GM12874 (cell line): ENCODE data around the gene OAS2.

Experiments
- TF ChIP-seq, protein P1 (sequence below): IDR thresholded peaks from 2 replicates; pipeline ENCODE4 v1.5.1; 2011; ENCODE audit warnings: low read depth, mild to moderate bottlenecking, control low read depth, low read length, moderate library complexity; ENCODE audit not compliant: insufficient read depth

Gene OAS2

DNA sequence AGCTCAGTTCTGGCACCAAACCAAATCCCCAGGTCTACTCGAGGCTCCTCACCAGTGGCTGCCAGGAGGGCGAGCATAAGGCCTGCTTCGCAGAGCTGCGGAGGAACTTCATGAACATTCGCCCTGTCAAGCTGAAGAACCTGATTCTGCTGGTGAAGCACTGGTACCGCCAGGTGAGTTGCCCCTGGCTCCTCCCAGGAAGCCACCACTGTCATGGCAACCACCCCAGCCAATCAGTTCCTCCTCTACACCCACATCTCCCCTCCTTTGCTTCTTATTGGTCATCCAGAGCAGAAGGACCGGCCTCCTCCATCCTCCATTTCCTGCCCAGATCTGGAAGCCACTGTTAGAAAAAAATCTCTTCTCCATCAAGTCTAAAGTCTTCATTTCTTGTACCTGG, 17.2 kb upstream of the OAS2 start:
- TF ChIP-seq, protein P1, sequence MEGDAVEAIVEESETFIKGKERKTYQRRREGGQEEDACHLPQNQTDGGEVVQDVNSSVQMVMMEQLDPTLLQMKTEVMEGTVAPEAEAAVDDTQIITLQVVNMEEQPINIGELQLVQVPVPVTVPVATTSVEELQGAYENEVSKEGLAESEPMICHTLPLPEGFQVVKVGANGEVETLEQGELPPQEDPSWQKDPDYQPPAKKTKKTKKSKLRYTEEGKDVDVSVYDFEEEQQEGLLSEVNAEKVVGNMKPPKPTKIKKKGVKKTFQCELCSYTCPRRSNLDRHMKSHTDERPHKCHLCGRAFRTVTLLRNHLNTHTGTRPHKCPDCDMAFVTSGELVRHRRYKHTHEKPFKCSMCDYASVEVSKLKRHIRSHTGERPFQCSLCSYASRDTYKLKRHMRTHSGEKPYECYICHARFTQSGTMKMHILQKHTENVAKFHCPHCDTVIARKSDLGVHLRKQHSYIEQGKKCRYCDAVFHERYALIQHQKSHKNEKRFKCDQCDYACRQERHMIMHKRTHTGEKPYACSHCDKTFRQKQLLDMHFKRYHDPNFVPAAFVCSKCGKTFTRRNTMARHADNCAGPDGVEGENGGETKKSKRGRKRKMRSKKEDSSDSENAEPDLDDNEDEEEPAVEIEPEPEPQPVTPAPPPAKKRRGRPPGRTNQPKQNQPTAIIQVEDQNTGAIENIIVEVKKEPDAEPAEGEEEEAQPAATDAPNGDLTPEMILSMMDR = no peak

DNA sequence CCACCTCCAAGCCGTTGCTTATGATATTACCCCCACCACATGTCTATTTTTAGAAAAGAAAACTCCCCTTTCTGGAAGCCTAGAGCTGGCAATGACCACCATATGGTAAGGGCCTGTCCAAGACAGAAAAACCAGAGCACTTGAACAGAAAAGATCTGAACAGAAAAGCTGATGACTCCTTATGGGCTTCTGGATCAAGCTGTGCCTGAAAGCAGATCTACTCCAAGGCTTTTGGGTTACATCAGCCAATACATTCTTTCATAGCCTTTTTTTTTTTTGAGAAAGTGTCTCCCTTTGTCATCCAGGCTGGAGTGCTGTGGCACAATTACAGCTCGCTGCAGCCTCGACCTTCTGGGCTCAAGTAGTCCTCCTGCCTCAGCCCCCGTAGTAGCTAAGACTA, 16.8 kb upstream of the OAS2 start:
- TF ChIP-seq, protein P1 = no peak

DNA sequence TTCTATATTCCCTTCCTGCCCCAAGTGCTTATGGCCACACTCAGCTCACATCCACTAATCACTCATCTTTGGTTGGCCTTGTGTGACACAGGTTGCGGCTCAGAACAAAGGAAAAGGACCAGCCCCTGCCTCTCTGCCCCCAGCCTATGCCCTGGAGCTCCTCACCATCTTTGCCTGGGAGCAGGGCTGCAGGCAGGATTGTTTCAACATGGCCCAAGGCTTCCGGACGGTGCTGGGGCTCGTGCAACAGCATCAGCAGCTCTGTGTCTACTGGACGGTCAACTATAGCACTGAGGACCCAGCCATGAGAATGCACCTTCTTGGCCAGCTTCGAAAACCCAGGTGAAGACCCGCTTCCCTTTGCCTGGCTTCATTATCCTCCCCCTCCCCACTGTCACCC, 15.8 kb upstream of the OAS2 start:
- TF ChIP-seq, protein P1 = no peak

DNA sequence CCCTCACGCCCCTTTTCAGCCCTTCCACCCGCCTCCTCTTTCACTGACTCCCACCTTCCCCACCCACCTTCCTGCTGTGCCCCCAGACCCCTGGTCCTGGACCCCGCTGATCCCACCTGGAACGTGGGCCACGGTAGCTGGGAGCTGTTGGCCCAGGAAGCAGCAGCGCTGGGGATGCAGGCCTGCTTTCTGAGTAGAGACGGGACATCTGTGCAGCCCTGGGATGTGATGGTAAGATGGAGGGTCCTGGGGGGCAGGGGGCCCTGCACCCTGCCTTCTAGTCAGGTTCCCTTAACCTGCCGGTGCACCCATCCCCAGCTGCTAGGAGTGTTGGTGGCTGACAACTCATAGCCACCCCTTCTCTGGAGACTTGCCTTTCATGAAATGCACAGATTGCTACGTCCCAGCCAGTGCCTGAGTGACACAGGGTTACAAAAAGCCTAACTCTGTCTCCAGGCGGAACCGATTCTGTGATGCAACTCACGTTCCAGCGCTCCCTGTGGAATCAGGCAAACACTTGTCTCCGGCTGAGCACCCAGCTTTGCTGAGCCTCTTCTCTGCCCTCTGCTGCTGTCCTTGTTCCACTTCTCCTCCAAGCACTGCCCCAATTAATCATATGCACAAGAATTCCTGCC, 15.0 kb upstream of the OAS2 start:
- TF ChIP-seq, protein P1 = no peak

- TF ChIP-seq, protein P1 = no peak
These were observed 14.2 kb upstream of the OAS2 start for GRCh38 chr12:112964067-112964670.

DNA sequence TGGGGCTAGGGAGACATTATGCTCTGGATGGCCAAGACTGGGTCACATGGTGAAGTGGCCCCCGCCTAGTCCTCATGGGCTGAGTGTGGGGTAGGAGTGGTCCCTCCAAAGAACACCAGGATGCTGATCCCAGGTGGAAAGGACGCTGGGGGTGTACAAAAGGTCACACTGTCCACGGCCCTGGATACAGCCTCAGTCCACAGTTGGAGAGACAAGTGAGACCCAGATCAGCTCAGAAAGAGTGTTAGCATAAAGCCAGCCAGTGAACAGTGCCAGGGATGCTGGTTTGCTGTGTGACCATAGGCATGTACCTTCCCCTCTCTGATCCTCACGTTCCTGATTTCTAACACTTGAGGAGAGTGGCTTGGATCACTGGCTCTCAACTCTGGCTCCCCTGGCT, 13.4 kb upstream of the OAS2 start:
- TF ChIP-seq, protein P1 = no peak

GRCh38 chr12:112965643-112966042, 12.7 kb upstream of the OAS2 start:
- TF ChIP-seq, protein P1 = no peak

DNA sequence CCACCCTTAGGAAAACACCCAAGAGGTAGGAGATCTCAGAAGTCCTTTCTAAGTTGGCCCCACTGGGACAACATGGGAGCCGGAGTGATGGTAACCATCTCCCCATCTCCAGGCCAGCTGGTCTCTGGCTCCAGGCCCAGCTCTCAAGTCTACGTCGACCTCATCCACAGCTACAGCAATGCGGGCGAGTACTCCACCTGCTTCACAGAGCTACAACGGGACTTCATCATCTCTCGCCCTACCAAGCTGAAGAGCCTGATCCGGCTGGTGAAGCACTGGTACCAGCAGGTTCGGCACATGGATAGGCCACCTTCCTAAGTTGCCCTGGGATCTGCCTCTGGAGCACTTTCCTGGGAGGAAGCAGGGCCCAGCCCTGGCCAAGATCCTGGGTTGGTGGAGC, 11.0 kb upstream of the OAS2 start:
- TF ChIP-seq, protein P1 = no peak
